H1 (cell line): ENCODE results near the gene GIMAP7.

ENCODE experiments used
- CEBPB ChIP-seq: IDR thresholded peaks from 2 replicates; pipeline ENCODE4 v1.6.1; 2012; ENCODE audit warnings: low read depth, low read length
- EGR1 ChIP-seq: IDR thresholded peaks from 2 replicates; pipeline ENCODE4 v1.6.1; 2011; ENCODE audit warnings: low read depth, low read length, borderline replicate concordance
- EP300 ChIP-seq, 2 experiments: IDR thresholded peaks; 1 replicate in 1 of 2; 2 replicates in 1 of 2; pipeline ENCODE4 v1.6.1; 2011 to 2012; ENCODE audit warnings: low read depth in 2 of 2, low read length in 2 of 2, mild to moderate bottlenecking in 2 of 2, borderline replicate concordance in 1 of 2, inconsistent platforms in 1 of 2, moderate library complexity in 1 of 2
- GABPA ChIP-seq: IDR thresholded peaks from 2 replicates; pipeline ENCODE4 v1.6.1; 2011; ENCODE audit warnings: mild to moderate bottlenecking, low read length, moderate library complexity, borderline replicate concordance; ENCODE audit not compliant: insufficient read depth
- GTF2F1 ChIP-seq: IDR thresholded peaks from 2 replicates; pipeline ENCODE4 v1.6.1; 2012; ENCODE audit warnings: low read depth, low read length, improper control_type of control experiment, borderline replicate concordance
- JUN ChIP-seq: IDR thresholded peaks from 2 replicates; pipeline ENCODE4 v1.6.1; 2011; ENCODE audit warnings: low read depth, mild to moderate bottlenecking, improper control_type of control experiment, low read length
- KDM1A ChIP-seq: fragments of 200-600, 300-600 bp; sonication (generic); IDR thresholded peaks from 2 replicates; pipeline ENCODE4 v1.7.1; 2016; ENCODE audit warnings: mild to moderate bottlenecking, low read length, borderline replicate concordance
- MAFK ChIP-seq: IDR thresholded peaks from 2 replicates; pipeline ENCODE4 v1.6.1; 2012; ENCODE audit warnings: low read depth, mild to moderate bottlenecking, improper control_type of control experiment, low read length
- POLR2AphosphoS5 ChIP-seq: IDR thresholded peaks from 2 replicates; pipeline ENCODE4 v1.6.1; 2011; ENCODE audit warnings: low read depth, low read length
- SRF ChIP-seq: IDR thresholded peaks from 2 replicates; pipeline ENCODE4 v1.6.1; 2011; ENCODE audit warnings: mild to moderate bottlenecking, low read depth, low read length, moderate library complexity
- TF ChIP-seq, protein P1 (sequence below), 3 experiments: IDR thresholded peaks; 1 replicate in 2 of 3; 2 replicates in 1 of 3; pipeline versions ENCODE4 v1.5.1 to v1.6.1; 2011; ENCODE audit warnings: low read length in 3 of 3, mild to moderate bottlenecking in 3 of 3, inconsistent platforms in 2 of 3, low read depth in 1 of 3, moderate library complexity in 1 of 3; ENCODE audit not compliant: insufficient read depth in 1 of 3; ENCODE audit errors: control extremely low read depth in 1 of 3

DNA sequence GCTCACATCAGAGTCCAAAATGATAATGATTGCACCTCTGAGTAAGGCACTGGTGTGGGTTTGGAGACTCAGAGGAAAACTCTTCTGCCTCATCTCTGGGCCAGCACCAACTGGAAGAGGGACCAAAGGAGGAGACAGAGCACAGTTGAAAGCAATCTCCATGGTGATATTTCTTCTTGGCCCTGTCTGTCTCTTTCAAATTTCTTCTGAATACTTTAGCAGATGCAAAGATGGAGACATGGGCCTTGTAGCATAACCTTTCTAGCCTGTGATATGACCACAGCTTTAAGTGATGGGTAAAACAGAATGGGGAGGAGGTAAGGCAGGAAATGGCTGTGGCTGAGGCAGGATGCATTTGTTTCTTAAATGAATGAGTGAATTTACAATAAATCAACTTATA lies 12.2 kb upstream of the GIMAP7 start:
- no peak for TF ChIP-seq POLR2AphosphoS5
- TF ChIP-seq, protein P1, sequence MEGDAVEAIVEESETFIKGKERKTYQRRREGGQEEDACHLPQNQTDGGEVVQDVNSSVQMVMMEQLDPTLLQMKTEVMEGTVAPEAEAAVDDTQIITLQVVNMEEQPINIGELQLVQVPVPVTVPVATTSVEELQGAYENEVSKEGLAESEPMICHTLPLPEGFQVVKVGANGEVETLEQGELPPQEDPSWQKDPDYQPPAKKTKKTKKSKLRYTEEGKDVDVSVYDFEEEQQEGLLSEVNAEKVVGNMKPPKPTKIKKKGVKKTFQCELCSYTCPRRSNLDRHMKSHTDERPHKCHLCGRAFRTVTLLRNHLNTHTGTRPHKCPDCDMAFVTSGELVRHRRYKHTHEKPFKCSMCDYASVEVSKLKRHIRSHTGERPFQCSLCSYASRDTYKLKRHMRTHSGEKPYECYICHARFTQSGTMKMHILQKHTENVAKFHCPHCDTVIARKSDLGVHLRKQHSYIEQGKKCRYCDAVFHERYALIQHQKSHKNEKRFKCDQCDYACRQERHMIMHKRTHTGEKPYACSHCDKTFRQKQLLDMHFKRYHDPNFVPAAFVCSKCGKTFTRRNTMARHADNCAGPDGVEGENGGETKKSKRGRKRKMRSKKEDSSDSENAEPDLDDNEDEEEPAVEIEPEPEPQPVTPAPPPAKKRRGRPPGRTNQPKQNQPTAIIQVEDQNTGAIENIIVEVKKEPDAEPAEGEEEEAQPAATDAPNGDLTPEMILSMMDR (IDR thresholded peaks at IDR 0.05; ENCODE audit: control extremely low read depth in 1 of 3, insufficient read depth in 1 of 3, low read depth in 1 of 3, low read length in 3 of 3), result no peak
- no peak for TF ChIP-seq SRF
- no peak for TF ChIP-seq EP300 (IDR thresholded peaks at IDR 0.05; ENCODE audit: borderline replicate concordance in 1 of 2, low read depth in 2 of 2, low read length in 2 of 2)
- no peak for TF ChIP-seq GTF2F1
- TF ChIP-seq JUN, result no peak
- TF ChIP-seq MAFK, result no peak
- TF ChIP-seq KDM1A, result no peak
- TF ChIP-seq CEBPB, result no peak
- TF ChIP-seq GABPA, result no peak
- TF ChIP-seq EGR1, result no peak
